Measurements from ENCODE around the gene ADAM17.

Gene ADAM17

GRCh38 chr2:9445089-9445488 is 110.5 kb downstream of the ADAM17 start:
- H3K4me3 ChIP-seq (ENCODE audit: low read depth in 1 of 2, low read length in 1 of 2), result no peak overlapping the region
- H3K36me3 ChIP-seq, result peaks cover 91% of the 10 kb centered on the region
- H3K27ac ChIP-seq, result no peak overlapping the region
- no peaks in the 10 kb centered on the region for H3K9me3 ChIP-seq
- H3K4me1 ChIP-seq (ENCODE audit: control insufficient read depth in 1 of 2, insufficient read depth in 1 of 2, low read depth in 1 of 2, low read length in 1 of 2), result no peaks in the 10 kb centered on the region
- no peaks in the 10 kb centered on the region for H3K27me3 ChIP-seq
- TF ChIP-seq CTCF (IDR thresholded peaks at IDR 0.05), result no peak

GRCh38 chr2:9443526-9443925 is 112.1 kb downstream of the ADAM17 start:
- Histone ChIP-seq H3K27me3 (no peaks in the 10 kb centered on the region), H3K36me3 (peaks cover 92% of the 10 kb centered on the region), H3K4me1 (ENCODE audit: control insufficient read depth in 1 of 2, insufficient read depth in 1 of 2, low read depth in 1 of 2, low read length in 1 of 2) (no peaks in the 10 kb centered on the region), H3K9me3 (no peaks in the 10 kb centered on the region), H3K4me3 (ENCODE audit: low read depth in 1 of 2, low read length in 1 of 2) (no peak overlapping the region), H3K27ac (no peak overlapping the region)
- no peak for TF ChIP-seq CTCF (IDR thresholded peaks at IDR 0.05)

GRCh38 chr2:9441556-9441955 is 114.1 kb downstream of the ADAM17 start:
- peaks cover 90% of the 10 kb centered on the region for H3K36me3 ChIP-seq
- no peaks in the 10 kb centered on the region for H3K4me1 ChIP-seq (ENCODE audit: control insufficient read depth in 1 of 2, insufficient read depth in 1 of 2, low read depth in 1 of 2, low read length in 1 of 2)
- H3K27ac ChIP-seq, result no peak overlapping the region
- no peak for TF ChIP-seq CTCF (IDR thresholded peaks at IDR 0.05)
- no peak overlapping the region for H3K4me3 ChIP-seq (ENCODE audit: low read depth in 1 of 2, low read length in 1 of 2)
- H3K9me3 ChIP-seq, result no peaks in the 10 kb centered on the region
- no peaks in the 10 kb centered on the region for H3K27me3 ChIP-seq

GRCh38 chr2:9440058-9440727 is 115.4 kb downstream of the ADAM17 start:
- H3K4me1 ChIP-seq (ENCODE audit: control insufficient read depth in 1 of 2, insufficient read depth in 1 of 2, low read depth in 1 of 2, low read length in 1 of 2), result no peaks in the 10 kb centered on the region
- no peaks in the 10 kb centered on the region for H3K27me3 ChIP-seq
- no peaks in the 10 kb centered on the region for H3K9me3 ChIP-seq
- H3K36me3 ChIP-seq, result peaks cover 93% of the 10 kb centered on the region
- no peak overlapping the region for H3K27ac ChIP-seq
- H3K4me3 ChIP-seq (ENCODE audit: low read depth in 1 of 2, low read length in 1 of 2), result no peak overlapping the region
- no peak for TF ChIP-seq CTCF (IDR thresholded peaks at IDR 0.05)

- Histone ChIP-seq H3K4me3 (ENCODE audit: low read depth in 1 of 2, low read length in 1 of 2) (no peak overlapping the region), H3K9me3 (no peaks in the 10 kb centered on the region), H3K27me3 (no peaks in the 10 kb centered on the region), H3K4me1 (ENCODE audit: control insufficient read depth in 1 of 2, insufficient read depth in 1 of 2, low read depth in 1 of 2, low read length in 1 of 2) (no peaks in the 10 kb centered on the region), H3K36me3 (peaks cover 93% of the 10 kb centered on the region), H3K27ac (no peak overlapping the region)
- no peak for TF ChIP-seq CTCF (IDR thresholded peaks at IDR 0.05)
Observed at GRCh38 chr2:9439536-9439935, 116.1 kb downstream of the ADAM17 start.
